GM18870 (cell line): ENCODE data around the gene SPANXD.
"Not testable (repeated sequence)": the region's sequence is repeated elsewhere in the genome, so short reads cannot be mapped to it uniquely, and the experiment has no call there.

Source experiments
- ATAC-seq: cut with Tn5 transposase; IDR thresholded peaks from one replicate; pipeline ENCODE4 v1.9.1; 2021; ENCODE audit warnings: moderate library complexity; ENCODE audit not compliant: unreplicated experiment

The SPANXD gene, protein sequence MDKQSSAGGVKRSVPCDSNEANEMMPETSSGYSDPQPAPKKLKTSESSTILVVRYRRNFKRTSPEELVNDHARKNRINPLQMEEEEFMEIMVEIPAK

GRCh38 chrX:141698639-141699038, at the start of gene SPANXD:
Gene SPANXD, minus strand, starts transcription at chrX:141698739. Its CDS starts 334 bp downstream, at chrX:141698405.
- not testable (repeated sequence) for ATAC-seq

- no peak for ATAC-seq
Observed at GRCh38 chrX:141742666-141743065, 44.1 kb upstream of the SPANXD start.

- ATAC-seq: no peak
Observed at GRCh38 chrX:141736656-141737055, 38.1 kb upstream of the SPANXD start.

DNA sequence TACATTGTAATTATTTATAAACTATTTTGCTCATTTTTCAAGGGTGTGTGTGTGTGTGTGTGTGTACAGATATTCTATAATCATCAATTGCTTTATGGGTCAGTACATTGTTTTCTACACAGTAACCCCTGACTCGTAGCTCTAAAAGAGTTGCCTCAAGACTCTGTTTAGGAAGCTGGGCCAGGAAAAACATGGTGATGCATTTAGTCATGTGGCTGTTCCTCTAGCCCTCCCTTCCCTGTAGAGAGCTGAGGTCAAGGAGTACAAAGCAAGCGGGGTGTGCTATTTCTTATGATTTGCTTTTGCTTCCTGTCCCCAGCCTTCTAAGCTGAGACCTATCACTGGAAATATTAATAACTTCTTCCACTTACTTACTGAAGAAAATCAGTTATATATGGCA, 34.8 kb upstream of the SPANXD start:
- no peak for ATAC-seq

DNA sequence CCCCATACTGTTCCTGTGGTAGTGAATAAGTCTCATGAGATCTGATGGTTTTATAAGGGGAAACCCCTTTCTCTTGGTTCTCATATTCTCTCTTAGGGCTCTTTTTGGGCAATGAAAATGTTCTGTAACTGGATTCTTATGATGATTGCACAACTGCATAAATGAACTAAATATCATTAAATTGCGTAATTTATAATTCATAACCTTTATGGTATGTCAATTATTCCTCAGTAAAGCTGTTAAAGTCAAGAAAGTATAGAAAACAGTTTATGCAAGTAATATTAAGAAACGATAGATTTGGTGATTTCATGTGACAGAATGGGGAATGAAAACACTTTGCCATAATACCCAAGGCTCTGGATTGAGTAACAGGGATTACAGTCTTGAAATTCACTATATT, 33.5 kb upstream of the SPANXD start:
- no peak for ATAC-seq

DNA sequence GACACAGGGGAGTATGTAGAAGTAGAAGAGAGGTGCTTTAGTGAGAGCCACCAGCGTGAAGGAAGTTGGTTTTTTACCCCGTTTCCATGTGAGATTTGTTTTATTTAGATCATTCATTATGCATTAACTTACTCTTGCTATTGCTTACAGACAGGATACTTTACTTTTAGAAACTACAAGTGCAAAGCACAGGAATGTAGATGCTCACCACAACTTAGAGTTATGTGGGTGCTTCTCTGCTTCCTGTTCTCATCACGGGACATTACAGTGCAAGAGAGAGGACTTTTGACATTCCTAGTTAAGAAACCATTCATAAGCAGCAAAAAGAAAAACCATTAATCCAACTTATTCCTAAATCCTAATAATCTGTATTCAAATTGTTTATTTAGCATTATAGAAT, 25.6 kb upstream of the SPANXD start:
- no peak for ATAC-seq

GRCh38 chrX:141714680-141715079, 16.1 kb upstream of the SPANXD start:
- ATAC-seq: no peak

GRCh38 chrX:141701072-141701471, 2.5 kb upstream of the SPANXD start:
- no peak for ATAC-seq

GRCh38 chrX:141673946-141674345, 24.6 kb downstream of the SPANXD start:
- no peak for ATAC-seq

DNA sequence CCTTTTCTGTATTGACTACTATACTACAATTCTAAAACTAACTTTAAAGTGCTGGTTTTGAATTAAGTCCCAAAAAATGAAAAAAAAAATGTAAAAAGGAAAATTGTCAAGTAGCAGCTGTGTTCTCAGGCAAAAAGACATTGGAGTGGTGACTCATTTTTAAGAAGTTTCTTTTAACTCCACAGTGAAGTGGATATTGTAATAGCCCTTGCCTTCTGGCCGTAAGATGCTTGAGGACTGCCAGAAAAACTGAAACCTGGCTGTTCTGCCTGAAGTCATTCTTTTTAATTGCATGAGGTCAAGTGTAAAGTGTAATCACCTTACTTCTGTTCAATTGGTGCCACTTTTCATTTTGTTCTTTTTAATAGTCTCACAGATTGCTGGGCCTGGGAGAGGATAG, 28.9 kb downstream of the SPANXD start:
- ATAC-seq: no peak

GRCh38 chrX:141668371-141668770, 30.2 kb downstream of the SPANXD start:
- ATAC-seq: no peak

DNA sequence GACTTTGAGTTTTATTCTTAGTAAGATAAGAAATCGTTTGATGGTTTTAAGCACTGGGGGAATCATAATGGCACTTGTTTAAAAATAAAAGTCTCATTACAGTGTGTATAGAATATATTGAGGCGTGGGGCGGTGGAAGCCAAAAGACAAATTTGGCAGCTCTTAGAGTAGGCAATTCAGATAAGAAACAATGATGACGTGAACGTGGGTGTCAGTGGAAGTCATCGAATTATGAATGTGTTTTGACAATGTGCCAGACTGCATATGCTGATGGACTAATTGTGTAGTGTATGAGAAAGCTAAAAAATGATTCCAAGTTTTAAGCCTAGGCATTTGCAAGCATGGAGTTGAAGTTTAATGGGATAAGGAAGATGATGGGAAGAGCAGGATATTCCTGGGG, 35.8 kb downstream of the SPANXD start:
- ATAC-seq: no peak

DNA sequence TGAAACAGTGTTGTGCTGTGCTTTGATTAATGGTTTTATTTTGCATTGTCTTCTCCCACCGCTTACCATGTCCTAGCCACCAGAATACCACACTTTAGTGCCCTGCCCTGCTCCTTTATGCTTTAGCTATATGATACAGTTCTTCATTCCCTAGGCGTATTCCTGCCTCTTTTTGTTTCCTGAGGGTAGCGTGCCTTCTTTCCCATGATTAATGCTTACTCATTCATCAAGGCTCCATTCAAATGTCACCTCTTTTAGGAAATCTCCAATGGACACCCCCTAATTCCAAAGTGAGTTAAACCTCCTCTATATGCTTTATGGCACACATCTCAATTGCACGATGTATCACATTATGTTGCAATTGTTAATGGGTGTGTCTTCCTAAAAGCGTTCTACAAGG, 46.3 kb downstream of the SPANXD start:
- ATAC-seq: no peak
